Measurements from ENCODE around the gene CMIP.

DNA sequence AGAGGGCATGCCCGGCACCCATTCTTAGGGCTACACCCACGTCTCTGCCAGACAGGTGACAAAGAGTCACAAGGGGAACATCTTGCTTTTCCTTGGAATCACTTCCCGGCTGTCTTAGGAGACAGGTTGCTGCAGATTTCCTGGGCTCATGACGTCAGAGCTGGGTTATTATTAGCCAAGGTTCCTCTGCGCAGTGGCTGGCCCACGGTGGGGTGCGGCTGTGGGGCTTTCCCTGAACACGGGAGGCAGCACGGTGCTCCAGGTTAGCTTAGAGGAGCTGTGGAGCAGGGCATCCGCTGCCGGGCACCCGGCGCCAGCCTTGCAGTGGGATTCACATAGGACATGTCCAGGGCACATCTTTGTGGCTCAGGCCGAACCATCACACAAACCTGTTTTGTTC lies 216.5 kb downstream of the CMIP start:
- TF ChIP-seq, protein P1, sequence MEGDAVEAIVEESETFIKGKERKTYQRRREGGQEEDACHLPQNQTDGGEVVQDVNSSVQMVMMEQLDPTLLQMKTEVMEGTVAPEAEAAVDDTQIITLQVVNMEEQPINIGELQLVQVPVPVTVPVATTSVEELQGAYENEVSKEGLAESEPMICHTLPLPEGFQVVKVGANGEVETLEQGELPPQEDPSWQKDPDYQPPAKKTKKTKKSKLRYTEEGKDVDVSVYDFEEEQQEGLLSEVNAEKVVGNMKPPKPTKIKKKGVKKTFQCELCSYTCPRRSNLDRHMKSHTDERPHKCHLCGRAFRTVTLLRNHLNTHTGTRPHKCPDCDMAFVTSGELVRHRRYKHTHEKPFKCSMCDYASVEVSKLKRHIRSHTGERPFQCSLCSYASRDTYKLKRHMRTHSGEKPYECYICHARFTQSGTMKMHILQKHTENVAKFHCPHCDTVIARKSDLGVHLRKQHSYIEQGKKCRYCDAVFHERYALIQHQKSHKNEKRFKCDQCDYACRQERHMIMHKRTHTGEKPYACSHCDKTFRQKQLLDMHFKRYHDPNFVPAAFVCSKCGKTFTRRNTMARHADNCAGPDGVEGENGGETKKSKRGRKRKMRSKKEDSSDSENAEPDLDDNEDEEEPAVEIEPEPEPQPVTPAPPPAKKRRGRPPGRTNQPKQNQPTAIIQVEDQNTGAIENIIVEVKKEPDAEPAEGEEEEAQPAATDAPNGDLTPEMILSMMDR (IDR thresholded peaks at IDR 0.05) = no peak
- TF ChIP-seq POLR2A (IDR thresholded peaks at IDR 0.05; ENCODE audit: low read depth) (no peak), POLR2AphosphoS5 (IDR thresholded peaks at IDR 0.05) (no peak), EP300 (IDR thresholded peaks at IDR 0.05) (no peak)

All from esophagus muscularis mucosa (tissue), 4 donors.